ENCODE measurements around the gene MADCAM1.

The MADCAM1 gene

DNA sequence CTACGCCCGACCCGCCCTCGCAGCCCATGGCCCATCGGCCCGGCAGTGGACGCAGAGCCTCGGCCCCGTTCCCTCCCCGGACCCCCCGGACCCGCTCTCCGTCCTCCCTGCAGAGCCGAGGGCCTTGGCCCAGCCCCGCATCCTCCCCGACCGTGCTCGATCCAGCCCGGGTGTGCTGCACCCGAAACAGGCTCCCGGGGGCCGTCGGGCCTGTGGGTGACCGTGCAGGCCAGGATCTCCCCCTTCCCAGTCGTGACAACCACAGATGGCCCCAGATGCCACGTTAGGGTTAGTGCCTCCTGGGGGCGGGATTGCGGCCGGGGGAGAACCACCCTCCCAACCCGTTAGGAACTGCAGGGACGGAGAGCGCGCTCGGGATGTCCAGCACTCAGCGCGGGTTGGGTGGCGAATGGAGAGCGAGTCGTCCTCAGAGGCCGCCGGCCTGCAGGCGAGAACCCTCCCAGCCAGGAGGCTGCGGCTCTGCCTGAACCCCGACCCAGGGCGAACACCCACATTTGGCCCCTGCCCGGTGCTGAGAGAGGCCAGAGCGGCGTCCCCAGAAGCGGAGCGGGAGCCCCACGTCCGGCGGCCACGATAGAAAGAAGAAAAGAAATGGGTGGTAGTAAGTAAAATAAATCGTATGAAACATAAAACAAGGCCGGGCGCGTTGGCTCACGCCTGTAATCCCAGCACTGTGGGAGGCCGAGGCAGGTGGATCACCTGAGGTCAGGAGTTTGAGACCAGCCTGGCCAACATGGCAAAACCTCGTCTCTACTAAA is 6.7 kb upstream of the MADCAM1 start:
- peak; percentile 50 for DNase-seq

DNA sequence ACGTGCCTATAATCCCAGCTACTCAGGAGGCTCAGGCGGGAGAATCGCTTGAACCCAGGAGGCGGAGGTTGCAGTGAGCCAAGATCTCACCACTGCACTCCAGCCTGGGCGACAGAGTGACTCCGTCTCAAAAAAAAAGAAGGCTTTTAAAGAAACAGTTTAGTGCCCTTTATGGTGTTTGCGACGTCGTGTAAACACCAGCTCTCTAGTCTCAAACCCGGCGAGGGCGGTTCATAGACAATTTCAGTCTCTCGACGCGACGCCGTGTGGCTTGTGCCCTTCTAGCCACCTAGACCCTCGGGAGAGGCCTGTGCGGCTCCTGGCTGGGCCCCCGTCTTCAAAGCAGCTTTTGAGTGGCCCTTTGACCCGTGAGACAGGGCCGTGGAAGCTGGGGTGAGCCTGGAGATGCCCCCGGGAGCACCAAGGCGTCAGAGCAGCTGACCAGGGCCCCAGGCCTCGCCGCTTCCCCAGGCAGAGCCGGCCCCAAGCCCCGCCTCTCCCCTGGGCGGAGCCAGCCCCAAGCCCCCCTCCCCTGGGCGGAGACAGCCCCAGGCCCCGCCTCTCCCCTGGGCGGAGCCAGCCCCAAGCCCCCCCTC is 5.0 kb upstream of the MADCAM1 start:
- DNase-seq, result no peak

DNA sequence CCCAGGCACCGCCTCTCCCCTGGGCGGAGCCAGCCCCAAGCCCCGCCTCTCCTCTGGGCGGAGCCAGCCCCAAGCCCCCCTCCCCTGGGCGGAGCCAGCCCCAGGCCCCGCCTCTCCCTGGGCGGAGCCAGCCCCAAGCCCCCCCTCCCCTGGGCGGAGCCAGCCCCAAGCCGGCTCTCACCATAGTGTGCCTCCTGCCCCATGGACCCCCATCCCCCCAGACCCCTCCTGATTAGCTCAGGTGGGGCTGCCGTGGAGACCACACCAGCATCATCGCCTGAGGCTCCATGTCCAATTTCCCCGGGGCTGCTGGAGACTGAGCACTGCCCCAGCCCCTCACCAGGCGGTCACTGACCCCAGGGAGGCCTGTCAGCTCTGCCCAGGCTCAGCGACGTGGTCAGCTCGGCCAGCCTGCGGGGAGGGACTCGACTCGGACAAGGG is 4.2 kb upstream of the MADCAM1 start:
- no peak for DNase-seq

DNA sequence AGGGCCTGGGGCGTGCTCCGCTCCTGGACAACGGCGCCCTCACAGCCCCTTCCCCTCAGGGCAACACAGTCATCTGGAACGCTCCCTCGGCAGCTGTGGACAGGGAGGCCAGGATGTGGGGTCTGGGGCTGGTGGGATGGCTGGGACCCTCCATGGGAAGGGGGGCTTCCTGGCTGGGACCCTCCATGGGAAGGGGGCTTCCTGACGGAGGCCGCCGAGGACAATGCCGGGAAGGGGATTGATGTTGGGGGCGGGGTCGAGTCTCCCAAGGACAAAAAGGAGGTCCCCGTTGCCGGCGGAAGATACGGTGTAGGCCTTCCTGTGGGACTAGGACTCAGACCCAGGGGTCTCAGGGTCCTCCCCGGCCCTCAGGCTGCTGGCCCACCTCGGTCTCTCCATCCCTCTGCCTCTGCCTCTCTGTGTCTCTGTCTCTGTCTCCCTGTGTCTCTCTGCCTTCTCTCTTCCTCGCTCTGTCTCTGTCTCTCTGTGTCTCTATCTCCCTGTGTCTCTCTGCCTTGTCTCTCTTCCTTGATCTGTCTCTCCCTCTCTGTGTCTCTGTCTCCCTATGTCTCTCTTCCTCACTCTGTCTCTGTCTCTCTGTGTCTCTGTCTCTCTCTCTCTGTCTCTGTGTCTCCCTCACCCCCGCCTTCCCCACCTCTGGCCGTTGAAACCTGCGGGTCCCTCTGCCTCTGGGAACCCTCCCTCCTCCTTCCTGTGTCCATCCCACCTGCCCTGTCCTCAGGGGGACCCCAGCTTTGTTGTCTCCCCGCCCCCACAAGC is 2.7 kb upstream of the MADCAM1 start:
- no peak for DNase-seq

DNA sequence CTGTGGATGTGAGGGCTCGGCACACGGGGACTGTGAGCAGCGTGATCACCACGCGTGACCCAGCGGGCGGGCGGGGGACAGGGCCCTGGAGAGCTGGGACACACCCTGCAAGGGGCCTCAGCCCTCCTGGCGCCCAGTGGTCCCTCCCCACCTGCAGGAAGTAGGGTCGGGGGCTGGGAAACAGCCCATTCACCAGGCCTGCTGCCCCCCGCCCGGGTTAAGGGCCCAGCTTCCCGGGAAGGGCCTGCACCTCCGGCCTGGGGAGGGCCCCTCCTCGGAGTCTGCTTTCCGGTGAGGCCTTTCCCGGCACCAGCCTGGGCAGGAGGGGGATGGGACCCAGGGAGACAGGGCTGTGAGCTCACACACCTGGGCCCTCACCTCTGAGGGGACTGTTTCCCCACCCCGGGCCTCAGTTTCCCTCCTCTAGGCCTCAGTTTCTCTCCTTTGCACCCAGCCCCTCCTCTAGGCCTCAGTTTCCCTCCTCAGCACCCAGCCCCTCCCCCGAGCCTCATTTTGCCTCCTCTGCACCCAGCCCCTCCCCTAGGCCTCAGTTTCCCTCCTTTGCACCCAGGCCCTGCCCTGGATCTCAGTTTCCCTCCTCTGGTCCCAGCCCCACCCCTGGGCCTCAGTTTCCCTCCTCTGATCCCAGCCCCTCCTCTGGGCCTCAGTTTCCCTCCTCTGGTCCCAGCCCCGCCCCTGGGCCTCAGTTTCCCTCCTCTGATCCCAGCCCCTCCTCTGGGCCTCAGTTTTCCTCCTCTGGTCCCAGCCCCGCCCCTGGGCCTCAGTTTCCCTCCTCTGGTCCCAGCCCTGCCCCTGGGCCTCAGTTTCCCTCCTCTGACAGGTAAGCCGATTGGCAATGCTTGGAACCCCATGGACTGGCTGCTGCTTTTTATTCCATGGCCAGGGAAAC is 1.9 kb upstream of the MADCAM1 start:
- DNase-seq, result no peak

DNA sequence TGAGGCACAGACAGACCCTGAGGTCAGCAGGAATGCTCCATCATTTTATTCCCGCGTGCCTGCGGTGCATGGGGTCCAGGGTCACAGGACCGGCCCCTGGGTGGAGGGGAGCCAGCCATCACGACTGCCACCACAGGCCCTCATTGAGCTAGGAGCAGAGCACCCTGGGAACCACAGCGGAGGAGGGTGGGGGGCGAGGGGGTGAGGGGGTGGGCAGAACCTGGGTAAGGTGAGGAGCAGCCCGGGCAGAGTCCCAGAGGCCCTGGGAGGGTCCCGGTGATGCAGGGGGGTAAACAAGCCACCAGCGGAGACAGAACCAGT is 1.2 kb upstream of the MADCAM1 start:
- DNase-seq, result no peak

DNA sequence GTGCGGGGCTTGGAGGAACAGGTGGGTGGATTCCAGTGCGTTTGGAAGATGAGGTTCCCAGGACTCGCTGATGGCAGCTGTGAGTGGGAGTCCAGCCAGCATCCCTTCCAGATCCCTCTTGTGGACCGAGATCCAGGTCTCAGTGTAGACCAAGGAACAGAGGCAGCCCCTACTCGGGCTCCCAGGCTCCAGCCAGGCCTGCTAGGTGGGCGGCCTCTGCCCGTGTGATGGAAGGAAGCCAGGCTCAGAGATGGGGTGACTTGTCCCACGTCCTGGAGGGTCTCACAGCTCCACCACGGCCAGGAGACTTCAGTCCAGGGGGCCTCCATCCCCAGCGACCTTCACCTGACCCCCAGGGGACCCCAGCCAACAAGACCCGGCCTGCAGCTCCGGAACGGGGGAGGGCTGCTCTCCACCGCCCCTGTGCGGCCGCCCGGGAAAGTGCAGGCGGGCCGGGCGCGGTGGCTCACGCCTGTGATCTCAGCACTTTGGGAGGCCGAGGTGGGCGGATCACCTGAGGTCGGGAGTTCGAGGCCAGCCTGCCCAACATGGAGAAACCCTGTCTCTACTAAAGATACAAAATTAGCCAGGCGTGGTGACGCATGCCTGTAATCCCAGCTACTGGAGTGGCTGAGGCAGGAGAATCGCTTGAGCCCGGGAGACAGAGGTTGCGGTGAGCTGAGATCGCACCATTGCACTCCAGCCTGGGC is 729 bp upstream of the MADCAM1 start:
- no peak for DNase-seq

DNA sequence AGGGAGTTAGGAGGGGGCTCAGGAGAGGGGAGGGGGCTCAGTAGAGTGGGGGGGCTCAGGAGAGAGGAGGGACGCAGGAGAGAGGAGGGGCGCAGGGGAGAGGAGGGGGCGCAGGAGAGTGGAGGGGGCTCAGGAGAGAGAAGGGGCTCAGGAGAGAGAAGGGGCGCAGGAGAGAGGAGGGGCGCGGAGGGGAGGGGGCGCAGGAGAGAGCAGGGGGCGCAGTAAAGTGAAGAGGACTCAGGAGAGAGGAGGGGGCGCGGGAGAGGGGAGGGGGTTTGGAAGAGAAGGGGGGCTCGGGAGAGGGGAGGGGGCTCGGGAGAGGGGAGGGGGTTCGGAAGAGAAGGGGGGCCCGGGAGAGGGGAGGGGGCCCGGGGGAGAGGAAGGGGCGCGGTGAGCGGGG is 700 bp downstream of the MADCAM1 start:
- no peak for DNase-seq

DNA sequence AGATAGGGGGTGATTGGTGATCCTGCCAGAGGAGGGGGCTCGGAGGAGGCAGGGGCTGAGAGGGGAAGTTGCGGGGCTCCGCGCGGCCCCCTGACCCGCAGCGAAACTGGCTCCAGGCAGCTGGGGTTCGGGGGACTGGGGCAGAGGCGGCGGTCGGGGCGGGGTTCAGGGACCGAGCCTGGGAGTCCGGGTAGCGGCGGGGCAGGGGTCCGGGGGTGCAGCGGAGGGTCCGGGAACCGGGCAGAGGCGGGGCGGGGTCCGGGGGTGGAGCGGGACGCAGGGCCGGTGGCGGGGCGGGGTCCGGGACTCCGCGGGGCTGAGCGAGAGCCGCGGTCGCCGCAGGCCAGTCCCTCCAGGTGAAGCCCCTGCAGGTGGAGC is 1.2 kb downstream of the MADCAM1 start:
- no peak for DNase-seq

DNA sequence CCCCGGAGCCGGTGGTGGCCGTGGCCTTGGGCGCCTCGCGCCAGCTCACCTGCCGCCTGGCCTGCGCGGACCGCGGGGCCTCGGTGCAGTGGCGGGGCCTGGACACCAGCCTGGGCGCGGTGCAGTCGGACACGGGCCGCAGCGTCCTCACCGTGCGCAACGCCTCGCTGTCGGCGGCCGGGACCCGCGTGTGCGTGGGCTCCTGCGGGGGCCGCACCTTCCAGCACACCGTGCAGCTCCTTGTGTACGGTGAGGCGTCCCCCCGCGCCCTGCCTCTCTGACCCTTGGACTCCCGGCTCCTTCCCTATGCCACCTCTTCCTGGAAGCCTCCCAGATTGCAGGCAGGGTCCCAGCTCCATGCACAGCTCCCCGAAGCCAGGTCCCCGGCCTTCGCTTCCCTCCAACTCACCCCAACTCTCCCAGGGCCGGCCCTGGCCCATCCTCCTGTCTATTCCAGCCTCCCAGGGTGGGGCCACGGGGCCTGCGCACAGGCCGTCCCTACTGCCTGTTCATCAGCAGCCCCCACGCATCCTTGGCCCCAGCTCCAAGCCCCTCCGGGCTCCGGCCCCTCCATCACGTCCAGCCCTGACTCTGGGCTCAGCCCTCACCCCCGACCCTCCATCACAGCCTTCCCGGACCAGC is 1.7 kb downstream of the MADCAM1 start:
- DNase-seq, result no peak

DNA sequence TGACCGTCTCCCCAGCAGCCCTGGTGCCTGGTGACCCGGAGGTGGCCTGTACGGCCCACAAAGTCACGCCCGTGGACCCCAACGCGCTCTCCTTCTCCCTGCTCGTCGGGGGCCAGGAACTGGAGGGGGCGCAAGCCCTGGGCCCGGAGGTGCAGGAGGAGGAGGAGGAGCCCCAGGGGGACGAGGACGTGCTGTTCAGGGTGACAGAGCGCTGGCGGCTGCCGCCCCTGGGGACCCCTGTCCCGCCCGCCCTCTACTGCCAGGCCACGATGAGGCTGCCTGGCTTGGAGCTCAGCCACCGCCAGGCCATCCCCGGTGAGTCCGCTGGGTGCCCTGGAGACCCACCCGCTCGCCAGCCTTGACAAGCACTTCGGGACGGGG is 2.2 kb downstream of the MADCAM1 start:
- DNase-seq, result no peak

DNA sequence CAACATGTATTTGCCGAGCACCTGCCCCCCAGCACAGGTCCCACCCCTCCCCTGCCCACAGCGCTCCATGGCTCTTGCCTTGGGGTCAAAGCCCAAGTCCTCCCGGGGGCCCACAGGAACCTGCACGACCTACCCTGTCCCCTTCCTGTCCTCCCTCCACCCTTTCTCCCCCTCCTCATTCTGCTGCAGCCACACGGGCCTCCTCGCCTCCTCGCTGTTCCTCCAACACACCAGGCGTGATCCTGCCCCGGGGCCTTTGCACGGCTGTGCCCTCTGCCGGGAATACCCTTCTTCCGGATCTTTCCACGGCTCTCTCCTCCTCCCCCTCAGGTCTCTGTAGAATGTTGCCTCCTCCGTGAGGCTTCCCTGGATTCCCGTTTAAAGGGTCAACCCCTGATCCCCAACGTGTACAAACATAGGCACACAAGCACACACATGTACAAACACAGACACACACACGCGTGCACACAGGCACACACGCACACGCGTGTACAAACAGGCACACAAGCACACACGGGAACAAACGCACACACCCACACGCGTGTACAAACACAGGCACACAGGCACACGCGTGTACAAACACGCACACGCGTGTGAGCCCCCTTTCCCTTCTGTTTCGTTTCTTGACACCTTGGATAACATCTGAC is 2.8 kb downstream of the MADCAM1 start:
- DNase-seq, result no peak

DNA sequence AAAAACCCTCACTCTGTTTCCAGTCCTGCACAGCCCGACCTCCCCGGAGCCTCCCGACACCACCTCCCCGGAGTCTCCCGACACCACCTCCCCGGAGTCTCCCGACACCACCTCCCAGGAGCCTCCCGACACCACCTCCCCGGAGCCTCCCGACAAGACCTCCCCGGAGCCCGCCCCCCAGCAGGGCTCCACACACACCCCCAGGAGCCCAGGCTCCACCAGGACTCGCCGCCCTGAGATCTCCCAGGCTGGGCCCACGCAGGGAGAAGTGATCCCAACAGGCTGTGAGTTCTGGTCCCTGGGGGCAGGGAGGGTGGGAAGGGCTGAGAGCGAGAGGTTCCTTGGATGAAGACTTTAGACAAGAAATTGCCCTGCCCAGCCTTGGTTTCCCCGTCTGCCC is 5.4 kb downstream of the MADCAM1 start:
- no peak for DNase-seq

DNA sequence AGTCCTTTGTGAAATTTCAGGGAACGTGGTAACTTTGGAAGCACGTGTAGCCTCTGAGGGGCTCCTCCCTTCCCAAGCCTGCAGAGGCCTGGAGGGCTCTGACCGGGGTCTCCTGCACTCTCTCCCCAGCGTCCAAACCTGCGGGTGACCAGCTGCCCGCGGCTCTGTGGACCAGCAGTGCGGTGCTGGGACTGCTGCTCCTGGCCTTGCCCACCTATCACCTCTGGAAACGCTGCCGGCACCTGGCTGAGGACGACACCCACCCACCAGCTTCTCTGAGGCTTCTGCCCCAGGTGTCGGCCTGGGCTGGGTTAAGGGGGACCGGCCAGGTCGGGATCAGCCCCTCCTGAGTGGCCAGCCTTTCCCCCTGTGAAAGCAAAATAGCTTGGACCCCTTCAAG is 8.3 kb downstream of the MADCAM1 start:
- DNase-seq, result no peak

DNA sequence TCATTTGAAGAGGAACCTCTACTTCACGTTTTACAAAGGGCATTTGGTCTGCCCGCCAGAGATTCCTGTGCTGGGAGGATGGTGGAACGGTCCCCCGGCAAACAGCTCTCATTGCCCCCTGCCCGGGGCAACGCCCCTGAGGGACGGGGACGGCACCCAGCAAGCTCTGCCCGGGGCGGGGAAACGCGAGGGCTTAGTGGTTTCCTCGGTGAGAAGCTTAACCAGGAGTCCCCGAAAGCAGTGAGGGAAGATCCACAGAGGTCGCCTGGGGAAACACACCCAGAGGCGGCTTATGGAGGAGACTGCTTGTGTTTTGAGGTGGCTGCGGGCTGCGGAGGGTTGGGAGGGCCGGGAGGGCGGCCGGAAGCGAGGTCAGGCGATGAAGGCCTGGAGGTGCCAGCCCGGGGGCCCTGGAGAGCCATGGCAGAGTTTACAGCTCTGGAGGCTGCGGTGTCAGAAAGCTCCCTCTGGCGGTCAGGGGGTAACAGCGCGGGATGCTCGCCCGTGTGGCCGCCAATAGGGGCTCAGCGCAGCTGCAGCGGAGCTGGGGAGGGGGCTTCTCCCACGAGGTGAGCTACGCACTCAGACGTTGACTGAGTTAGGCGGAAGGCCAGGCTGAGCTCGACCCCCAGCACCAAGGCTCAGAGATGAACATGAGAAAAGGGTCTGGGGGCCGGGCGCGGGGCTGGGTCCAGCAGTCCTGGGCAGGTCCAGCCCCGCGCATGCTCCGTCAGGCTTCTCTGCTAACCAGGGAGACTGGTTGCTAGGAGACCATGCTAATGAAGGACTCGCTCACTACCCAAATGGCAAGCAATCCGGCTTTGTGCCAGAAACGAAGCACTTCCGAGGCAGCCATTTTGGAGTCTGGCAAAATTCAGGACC is 10.4 kb downstream of the MADCAM1 start:
- DNase-seq, result peak; percentile 100

DNA sequence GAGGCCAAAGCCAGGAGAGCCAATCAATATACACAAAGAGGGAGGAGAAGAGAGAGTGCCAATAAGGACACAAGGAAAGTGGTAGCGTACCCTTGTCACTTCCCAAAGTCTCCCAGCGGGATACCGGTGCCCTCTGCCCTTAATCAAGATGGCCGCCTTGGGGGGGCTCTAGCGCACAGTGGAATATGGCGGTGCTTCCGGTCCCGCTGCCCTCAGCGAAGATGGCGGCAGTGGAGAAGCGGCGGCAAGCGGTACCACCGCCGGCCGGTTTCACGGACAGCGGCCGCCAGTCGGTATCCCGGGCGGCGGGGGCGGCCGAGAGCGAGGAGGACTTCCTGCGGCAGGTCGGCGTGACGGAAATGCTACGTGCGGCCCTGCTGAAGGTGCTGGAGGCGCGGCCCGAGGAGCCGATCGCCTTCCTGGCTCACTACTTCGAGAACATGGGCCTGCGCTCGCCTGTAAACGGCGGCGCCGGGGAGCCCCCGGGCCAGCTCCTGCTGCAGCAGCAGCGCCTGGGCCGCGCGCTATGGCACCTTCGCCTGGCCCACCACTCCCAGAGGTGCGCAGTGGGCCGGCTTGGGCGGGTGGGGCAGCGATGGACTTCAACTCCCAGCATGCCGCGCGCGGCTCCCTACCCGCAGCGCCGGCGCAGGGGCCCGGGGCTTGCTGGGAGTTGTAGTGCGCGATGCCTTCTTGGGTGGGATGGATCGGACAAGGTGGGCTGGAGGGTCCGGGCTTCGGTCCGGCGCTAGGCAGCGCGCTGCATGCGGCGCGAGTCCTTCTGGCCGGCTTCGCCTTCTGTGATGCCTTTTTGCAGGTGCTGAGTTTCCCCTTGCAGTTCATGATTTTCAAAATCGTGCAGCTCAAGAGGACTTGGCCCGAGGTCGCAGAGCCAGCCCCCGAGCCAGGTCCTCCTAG is 11.3 kb downstream of the MADCAM1 start, which contains the start of gene TPGS1:
TSS of gene TPGS1 (plus strand) at position 212 of the 918 bp plus-strand sequence. CDS start at position 222, 10 bp downstream.
- peak; percentile 72 for DNase-seq

DNA sequence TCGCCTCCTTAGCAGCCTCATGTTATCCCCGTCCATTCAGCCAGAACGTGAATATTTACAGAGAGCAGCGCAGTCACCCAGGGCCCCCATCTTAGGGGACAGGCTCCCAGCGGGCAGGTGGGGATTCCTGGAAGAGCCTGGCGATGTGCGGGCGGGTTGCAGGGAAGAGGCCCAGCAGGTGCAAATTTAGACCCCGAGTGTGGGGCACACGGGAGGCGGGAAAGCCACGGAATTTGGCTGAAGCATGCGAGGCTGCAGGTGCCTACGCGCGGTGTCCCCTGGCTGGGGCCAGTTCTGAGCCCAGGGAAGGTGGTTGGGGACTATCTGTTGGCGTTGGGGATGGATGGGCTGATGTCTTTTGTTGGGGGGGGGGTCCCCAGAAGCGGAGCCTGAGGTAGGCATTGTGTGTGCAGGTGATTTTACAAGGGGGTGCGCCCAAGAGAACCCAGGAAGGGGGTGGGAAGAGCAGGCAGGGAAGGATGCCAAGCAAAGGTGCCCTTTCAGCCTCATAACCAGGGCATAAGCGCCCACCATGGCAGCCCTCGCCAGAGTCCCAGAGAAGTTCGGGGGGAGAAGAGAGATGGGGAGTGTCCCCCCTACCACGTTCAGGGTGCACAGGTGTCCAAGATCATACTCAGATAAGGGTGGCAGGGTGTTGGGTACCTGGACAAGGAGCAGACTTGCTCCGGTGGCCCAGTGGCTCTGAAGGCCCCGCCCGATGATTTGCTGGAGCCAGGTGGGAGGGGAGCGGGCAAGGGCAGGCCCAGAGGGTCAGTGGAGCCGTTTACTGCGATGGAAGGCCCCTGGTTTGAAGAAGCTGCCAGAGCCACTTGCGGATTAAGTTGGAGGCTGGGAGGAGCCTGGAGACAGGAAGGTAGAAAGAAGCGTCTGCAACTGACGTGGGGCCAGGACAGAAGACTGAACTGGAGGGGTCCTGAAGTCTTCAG is 12.2 kb downstream of the MADCAM1 start:
- no peak for DNase-seq

DNA sequence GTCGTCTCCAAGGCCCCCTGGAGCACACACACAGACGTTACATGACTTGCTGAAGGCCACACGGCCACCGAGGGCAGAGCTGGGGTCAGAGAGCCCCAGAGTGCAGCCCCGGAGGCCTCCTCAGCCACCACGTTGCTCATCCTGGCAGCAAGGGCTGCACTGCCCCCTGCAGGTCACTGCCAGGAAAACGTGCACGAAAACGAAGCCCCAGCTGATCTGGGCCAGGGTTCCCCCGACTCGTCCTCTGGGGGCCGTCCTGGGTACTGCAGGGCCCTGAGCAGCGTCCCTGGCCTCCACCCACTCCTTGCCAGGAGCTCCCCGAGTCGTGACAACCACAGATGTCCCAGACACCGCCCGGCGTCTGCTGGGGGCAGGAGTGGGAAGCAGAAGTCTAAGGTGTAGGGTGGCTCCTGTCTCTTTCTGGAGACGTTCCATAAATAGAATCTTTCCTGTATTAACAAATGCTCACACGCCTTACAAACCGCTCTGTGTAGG is 14.4 kb downstream of the MADCAM1 start:
- peak; percentile 96 for DNase-seq

All from MV-4-11 (cell line).